IMR-90 (cell line): ENCODE data around the gene JPH3.
A peak's percentile ranks its signal among the peaks of the same experiment; 100 is the strongest.

Source experiments
- NFE2L2 ChIP-seq: fragments of 150-350 bp; IDR thresholded peaks from 2 replicates; pipeline ENCODE4 v1.6.1; 2016; ENCODE audit warnings: low read depth, mild to moderate bottlenecking, low read length
- TF ChIP-seq, protein P1 (sequence below): conservative IDR thresholded peaks from 2 replicates; pipeline ENCODE4 v1.5.1; 2012; ENCODE audit warnings: mild to moderate bottlenecking, low read depth, low read length, improper control_type of control experiment

DNA sequence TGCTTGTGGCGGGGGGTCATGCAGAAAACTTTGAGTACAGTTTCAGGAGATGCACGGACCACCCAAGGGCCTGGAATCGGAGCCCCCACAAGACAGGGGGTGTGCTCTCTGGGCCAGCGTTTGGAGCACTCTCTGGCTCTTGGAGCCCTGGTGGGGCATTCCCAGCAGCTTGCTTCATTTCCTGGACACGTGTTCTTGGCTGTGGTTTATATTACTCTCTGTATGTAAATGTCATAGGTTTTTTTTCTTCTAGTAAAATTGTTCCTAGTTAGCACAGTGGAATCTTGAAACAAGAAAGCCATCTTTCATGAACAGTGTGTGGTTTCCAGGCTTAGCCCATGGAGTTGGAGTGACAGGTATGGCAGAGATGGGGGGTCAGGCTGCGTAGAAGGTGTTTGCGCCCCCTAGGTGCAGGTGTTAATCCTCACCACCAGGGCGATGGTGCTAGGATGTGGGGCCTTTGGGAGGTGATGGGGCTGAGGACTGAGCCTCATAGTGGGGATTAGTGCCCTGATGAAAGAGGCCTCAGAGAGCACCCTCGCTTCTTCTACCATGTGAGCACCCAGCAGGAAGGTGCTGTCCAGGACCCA lies 79.8 kb downstream of the JPH3 start:
- TF ChIP-seq, protein P1, sequence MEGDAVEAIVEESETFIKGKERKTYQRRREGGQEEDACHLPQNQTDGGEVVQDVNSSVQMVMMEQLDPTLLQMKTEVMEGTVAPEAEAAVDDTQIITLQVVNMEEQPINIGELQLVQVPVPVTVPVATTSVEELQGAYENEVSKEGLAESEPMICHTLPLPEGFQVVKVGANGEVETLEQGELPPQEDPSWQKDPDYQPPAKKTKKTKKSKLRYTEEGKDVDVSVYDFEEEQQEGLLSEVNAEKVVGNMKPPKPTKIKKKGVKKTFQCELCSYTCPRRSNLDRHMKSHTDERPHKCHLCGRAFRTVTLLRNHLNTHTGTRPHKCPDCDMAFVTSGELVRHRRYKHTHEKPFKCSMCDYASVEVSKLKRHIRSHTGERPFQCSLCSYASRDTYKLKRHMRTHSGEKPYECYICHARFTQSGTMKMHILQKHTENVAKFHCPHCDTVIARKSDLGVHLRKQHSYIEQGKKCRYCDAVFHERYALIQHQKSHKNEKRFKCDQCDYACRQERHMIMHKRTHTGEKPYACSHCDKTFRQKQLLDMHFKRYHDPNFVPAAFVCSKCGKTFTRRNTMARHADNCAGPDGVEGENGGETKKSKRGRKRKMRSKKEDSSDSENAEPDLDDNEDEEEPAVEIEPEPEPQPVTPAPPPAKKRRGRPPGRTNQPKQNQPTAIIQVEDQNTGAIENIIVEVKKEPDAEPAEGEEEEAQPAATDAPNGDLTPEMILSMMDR = peak; percentile 33
- TF ChIP-seq NFE2L2 = no peak
